ENCODE data around the gene SETDB2.

DNA sequence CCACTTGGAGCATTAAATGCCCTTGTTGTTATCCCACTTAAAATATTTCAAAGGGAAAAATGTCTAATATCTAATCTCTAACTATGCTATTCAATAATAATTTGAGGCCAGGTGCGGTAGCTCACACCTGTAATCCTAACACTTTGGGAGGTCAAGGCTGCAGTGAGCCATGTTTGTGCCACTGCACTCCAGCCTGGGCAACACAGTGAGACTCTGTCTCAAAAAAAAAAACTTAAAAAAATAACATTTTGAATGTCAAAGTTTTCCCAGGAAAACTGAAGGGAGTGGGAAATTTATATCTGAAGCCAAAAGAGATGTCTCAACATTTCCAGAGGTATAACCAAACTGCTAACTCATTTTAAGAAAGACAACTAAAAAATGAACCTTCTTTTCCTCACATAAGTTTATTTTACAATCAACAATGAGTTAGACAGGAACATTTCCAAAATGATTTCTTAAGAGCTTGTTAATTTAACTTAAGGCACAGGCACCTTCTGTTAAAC lies 48.1 kb upstream of the SETDB2 start:
- TF ChIP-seq, protein P1, sequence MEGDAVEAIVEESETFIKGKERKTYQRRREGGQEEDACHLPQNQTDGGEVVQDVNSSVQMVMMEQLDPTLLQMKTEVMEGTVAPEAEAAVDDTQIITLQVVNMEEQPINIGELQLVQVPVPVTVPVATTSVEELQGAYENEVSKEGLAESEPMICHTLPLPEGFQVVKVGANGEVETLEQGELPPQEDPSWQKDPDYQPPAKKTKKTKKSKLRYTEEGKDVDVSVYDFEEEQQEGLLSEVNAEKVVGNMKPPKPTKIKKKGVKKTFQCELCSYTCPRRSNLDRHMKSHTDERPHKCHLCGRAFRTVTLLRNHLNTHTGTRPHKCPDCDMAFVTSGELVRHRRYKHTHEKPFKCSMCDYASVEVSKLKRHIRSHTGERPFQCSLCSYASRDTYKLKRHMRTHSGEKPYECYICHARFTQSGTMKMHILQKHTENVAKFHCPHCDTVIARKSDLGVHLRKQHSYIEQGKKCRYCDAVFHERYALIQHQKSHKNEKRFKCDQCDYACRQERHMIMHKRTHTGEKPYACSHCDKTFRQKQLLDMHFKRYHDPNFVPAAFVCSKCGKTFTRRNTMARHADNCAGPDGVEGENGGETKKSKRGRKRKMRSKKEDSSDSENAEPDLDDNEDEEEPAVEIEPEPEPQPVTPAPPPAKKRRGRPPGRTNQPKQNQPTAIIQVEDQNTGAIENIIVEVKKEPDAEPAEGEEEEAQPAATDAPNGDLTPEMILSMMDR (IDR thresholded peaks at IDR 0.05) = no peak
- no peak for TF ChIP-seq POLR2A (IDR thresholded peaks at IDR 0.05)
